ENCODE data around the gene GDAP1L1.
"Not testable (repeated sequence)": the region's sequence is repeated elsewhere in the genome, so short reads cannot be mapped to it uniquely, and the experiment has no call there.

GDAP1L1 gene

DNA sequence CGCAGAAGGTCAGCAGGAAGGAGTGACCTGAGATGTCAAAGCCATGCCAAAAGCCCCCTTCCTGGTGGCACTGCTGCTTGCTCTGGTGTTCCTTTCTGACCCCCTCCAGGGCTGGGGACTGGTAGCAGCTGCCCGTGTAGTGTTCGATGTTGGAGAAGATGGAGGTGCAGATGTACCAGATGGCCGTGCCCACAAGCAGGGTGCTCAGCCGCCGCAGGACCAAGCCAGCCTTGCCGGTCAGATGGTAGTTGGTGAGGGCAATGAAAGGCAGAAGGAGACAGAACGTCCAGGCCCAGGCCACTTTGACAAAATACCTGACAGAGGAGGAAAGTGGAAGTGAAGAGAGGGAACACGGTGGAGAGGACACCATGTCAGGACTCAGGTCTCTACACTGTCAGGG is 59.8 kb downstream of the GDAP1L1 start:
- DNase-seq, result no peak

DNA sequence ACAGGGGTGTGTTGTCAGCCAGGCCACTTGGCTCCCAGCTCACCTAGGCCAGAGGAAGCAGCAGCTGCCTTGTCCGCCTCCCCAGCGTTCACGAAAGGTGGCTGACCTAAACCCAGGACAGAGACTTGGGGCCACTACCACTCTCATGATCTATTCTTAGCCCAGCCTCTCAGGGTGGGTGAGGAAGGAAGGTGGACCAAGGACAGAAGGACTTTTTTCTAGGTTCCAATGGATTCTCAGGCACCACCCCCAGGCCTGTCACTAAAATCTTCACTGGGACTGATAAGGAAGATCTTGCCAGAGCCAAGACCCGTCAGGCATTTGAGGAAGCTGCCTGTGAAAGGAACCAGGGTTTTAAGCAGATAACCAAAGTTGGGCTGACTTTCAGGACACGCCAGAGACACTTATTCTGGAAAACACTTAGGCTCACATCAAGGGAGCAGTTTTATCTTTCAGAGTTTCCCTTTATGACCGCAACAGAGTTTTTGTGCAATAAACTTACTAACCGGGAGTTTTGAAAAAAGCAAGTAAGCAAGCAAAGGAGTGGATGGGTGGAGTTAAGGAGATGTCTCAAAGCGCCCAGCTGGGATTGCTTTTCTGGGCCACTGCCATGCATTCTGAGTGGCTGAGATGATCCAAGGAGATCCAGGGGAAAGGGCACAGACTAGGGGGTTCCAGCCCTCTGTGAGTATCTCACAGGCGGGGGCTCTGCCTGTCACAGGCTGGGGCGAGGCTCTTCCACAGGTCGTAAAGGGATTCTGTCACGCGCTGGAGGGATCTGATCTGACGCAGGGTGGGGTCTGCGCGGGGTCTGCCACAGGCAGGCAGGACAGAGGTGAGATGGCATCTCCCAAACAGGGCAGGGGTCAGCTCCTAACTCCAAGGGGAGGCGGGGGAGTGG is 62.9 kb downstream of the GDAP1L1 start:
- DNase-seq, result no peak

- peak; percentile 99 for DNase-seq
These were observed 63.8 kb downstream of the GDAP1L1 start, which contains the start of gene FITM2 for GRCh38 chr20:44310664-44311639. TSS of gene FITM2 (minus strand) at chr20:44311202. CDS start at chr20:44311148, 54 bp downstream.

DNA sequence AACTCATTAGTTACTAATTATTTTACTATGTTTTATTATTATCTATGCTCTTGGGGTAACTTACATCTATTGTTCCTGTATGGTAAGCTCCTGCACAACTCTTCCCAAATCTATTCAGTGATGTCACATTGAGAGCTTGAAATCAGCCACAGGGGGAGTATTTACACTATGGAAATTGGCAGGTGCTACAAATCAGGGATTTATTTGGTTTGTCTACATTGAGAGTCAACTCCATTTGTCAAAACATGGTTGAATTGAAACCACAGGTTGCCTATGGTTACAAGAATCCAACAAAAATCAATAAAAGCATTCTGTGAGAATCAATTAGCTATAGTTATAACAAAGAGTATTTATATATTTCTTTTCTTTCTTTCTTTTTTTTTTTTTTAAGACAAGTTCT is 67.8 kb downstream of the GDAP1L1 start:
- DNase-seq, result no peak

DNA sequence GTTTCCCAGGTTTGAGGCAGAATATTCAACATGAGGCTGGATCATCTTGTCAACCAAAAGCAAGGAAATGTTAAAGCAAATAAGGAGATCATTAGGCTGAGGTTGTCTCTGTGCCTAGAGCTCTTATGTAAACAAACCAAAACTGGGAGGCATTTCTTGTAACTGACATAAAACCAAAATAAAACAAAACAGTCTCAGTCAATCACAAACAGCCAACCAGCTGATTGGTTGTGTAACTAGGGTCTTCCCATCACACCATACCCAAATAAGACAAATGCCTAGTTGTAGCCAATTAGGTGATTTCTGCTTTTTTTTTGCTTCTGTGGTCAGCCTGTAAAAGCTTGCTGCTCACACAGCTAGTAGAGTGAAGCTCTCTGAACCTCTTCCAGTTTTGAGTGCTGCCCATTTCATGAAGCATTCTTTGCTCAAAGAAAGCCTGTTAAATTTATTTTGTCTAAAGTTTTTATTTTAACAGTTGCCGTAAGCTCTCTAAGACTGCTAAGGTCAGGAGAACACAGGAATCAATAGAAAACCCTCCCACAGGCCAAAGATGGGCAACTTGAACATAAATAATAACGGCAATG is 72.8 kb downstream of the GDAP1L1 start:
- DNase-seq, result no peak

GRCh38 chr20:44324343-44324742 is 77.2 kb downstream of the GDAP1L1 start:
- DNase-seq, result no peak

DNA sequence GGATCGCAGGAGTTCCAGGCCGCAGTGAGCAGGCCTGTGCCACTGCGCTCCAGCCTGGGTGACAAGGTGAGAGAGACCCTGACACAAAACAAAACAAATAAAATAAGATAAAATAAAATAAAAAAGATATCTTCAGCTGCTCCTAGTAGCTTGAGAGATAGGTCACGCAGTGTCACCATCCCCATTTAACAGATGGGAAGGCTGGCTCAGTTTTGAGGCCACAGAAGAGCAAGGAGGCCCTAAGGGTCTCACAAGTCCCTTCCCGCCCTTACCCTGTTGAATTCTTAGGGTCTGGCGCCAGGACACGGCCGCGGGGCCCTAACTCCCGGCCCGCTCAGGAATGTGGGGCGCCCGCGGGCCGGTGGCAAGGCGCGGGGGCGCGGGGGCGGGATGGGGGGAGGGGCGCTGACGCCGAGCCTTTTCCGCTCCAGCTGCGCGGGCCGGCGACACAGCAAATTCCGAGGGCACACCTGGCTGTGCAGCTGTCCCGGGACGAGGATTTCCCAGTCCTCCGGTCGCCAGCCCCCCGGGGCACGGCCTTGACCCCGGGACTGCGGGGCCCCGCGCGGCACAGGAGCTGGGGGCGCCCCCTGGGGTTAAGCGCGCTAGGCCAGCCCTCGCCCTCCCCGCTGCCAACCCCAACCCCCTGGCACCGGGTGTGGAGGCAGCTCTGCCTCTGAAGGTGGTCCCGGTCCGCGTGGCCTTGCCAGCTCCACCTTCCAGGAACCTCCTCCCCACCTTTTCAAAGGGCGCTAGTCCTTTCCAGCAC is 79.5 kb downstream of the GDAP1L1 start:
- peak; percentile 54 to 67 for DNase-seq

- DNase-seq, result not testable (repeated sequence)
These were observed 80.6 kb downstream of the GDAP1L1 start for GRCh38 chr20:44327748-44328147.

DNA sequence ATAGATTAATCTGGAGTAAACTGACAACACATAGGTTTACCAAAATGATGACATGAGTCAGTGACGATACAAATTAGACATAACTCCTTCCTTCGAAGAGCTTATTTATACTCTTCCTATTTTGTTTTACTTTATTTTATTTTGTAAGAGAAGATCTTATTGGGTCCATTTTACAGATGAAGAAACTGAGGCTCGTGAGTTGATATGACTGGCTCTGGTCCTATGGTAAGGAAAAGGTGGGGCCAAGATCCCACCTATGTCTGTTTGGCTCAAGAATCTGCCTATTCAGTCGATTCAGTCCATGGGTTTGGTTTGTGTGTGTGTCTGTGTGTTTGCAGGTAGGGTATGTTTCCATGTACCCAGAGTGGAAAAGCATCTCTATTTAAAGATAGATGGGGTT is 81.3 kb downstream of the GDAP1L1 start:
- DNase-seq, result no peak

Data from activated T-cell treated with anti-CD3 and anti-CD28 coated beads, Interleukin-2, amount 50 U/mL, for 48 hours (primary cell).